H54 (cell line): Measurements from ENCODE around the gene PACS2.
A peak's percentile ranks its signal among the peaks of the same experiment; 100 is the strongest.

ENCODE experiments used
- DNase-seq: peaks from one replicate; pipeline ENCODE4 v3.0.0; 2011; ENCODE audit warnings: low spot score, mixed read lengths; ENCODE audit not compliant: insufficient read length
- FAIRE-seq: peaks from 3 replicates; lab custom pipeline; 2011; peaks lifted over from hg19 to GRCh38; lab: Jason Lieb, UNC
- POLR2A ChIP-seq: IDR thresholded peaks from 2 replicates; pipeline ENCODE4 v1.6.1; 2011; ENCODE audit warnings: low read depth, mild to moderate bottlenecking, low read length

Gene PACS2

GRCh38 chr14:105335735-105336476 lies 21.4 kb downstream of the PACS2 start:
- no peak for DNase-seq
- no peak for TF ChIP-seq POLR2A
- FAIRE-seq = no peak

GRCh38 chr14:105336477-105337287 lies 22.1 kb downstream of the PACS2 start:
- TF ChIP-seq POLR2A = no peak
- DNase-seq (no peak), FAIRE-seq (no peak)

- DNase-seq (no peak), FAIRE-seq (no peak)
- TF ChIP-seq POLR2A = no peak
Measured at GRCh38 chr14:105337433-105337832, 22.9 kb downstream of the PACS2 start.

GRCh38 chr14:105337966-105338741 lies 23.6 kb downstream of the PACS2 start:
- no peak for DNase-seq
- FAIRE-seq = no peak

GRCh38 chr14:105340821-105341733 lies 26.5 kb downstream of the PACS2 start:
- no peak for TF ChIP-seq POLR2A
- FAIRE-seq = no peak
- DNase-seq = no peak

More at GRCh38 chr14:105337966-105338741, 23.6 kb downstream of the PACS2 start:
- no peak for TF ChIP-seq POLR2A

GRCh38 chr14:105343194-105343593 lies 28.6 kb downstream of the PACS2 start:
- DNase-seq = no peak
- no peak for FAIRE-seq
- no peak for TF ChIP-seq POLR2A

GRCh38 chr14:105346200-105346533 lies 31.6 kb downstream of the PACS2 start:
- TF ChIP-seq POLR2A = no peak
- DNase-seq = no peak
- FAIRE-seq = no peak

- no peak for DNase-seq
- no peak for FAIRE-seq
- no peak for TF ChIP-seq POLR2A
Measured at GRCh38 chr14:105346876-105347586, 32.5 kb downstream of the PACS2 start.

GRCh38 chr14:105347587-105347968 lies 33.0 kb downstream of the PACS2 start:
- no peak for DNase-seq
- TF ChIP-seq POLR2A = no peak
- no peak for FAIRE-seq

GRCh38 chr14:105348169-105348944 lies 33.8 kb downstream of the PACS2 start:
- FAIRE-seq (no peak), DNase-seq (peak; percentile 60)
- TF ChIP-seq POLR2A = no peak

- TF ChIP-seq POLR2A = no peak
Measured at GRCh38 chr14:105348945-105349699, 34.6 kb downstream of the PACS2 start.

GRCh38 chr14:105349992-105350391 lies 35.4 kb downstream of the PACS2 start:
- TF ChIP-seq POLR2A = no peak
- no peak for FAIRE-seq
- no peak for DNase-seq

More at GRCh38 chr14:105348945-105349699, 34.6 kb downstream of the PACS2 start:
- DNase-seq = no peak
- FAIRE-seq = no peak
